ENCODE data around the gene CDK8. TPM values are rescaled to one million over a fixed set of nuclear protein-coding genes. Genes with fewer than 3 reads are reported as not detected.

CDK8 gene
- total RNA-seq, 1 donor from 2014 or later = 30.0 TPM

DNA sequence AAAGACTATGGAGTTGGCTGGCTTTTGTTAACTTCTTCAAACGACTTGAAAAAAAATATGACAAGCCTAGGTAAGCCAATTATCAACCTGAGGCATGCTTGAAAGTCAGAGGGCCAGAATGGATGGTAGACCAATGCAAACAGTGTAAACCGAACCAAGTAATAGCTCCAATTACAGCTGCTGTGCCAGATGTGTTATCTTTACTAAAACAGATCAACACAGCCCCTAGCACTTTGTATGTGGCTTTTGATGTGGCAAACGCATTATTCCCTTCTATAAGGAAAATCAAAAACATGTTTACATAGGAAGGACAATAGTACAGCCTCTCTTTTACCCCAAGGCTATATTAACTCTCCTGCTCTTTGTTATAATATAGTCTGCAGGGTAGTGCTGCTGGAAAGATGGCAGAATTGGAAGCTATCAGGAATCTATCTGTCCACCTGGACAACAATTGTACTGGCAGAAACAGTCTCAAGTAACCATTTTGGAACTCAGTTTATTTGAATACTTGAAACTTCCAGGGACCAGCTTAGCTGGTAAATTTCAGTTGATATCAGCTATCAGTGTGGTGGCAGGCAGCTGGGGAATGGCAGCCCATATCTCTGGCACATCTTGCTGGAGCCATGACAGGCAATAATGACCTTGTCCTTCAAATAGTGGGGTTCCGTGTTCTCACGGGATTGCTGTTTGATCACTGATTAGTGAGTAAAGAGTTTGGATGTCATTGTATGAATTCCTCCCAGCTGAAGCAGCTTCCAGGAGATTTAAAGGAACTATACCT, 159.2 kb downstream of the CDK8 start:
- TF ChIP-seq, protein P1, sequence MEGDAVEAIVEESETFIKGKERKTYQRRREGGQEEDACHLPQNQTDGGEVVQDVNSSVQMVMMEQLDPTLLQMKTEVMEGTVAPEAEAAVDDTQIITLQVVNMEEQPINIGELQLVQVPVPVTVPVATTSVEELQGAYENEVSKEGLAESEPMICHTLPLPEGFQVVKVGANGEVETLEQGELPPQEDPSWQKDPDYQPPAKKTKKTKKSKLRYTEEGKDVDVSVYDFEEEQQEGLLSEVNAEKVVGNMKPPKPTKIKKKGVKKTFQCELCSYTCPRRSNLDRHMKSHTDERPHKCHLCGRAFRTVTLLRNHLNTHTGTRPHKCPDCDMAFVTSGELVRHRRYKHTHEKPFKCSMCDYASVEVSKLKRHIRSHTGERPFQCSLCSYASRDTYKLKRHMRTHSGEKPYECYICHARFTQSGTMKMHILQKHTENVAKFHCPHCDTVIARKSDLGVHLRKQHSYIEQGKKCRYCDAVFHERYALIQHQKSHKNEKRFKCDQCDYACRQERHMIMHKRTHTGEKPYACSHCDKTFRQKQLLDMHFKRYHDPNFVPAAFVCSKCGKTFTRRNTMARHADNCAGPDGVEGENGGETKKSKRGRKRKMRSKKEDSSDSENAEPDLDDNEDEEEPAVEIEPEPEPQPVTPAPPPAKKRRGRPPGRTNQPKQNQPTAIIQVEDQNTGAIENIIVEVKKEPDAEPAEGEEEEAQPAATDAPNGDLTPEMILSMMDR (conservative IDR thresholded peaks at IDR 0.05) = no peak
- H3K36me3 Mint-ChIP-seq (ENCODE audit: low read depth) = peaks cover 13% of the 10 kb centered on the region
- H3K9me3 Mint-ChIP-seq = peaks cover 7% of the 10 kb centered on the region
- DNase-seq (ENCODE audit: low read depth, low spot score) = no peak
- peaks cover 7% of the 10 kb centered on the region for H3K4me1 Mint-ChIP-seq
- H3K4me3 Mint-ChIP-seq = no peak overlapping the region
- no peak overlapping the region for H3K27ac Mint-ChIP-seq (ENCODE audit: unreplicated experiment)
- H3K27me3 Mint-ChIP-seq (ENCODE audit: low read depth) = no peaks in the 10 kb centered on the region

- no peaks in the 10 kb centered on the region for H3K27me3 Mint-ChIP-seq (ENCODE audit: low read depth)
- H3K4me1 Mint-ChIP-seq = peaks cover 1% of the 10 kb centered on the region
- H3K4me3 Mint-ChIP-seq = no peak overlapping the region
- peaks cover 2% of the 10 kb centered on the region for H3K36me3 Mint-ChIP-seq (ENCODE audit: low read depth)
- peaks cover 2% of the 10 kb centered on the region for H3K9me3 Mint-ChIP-seq
- TF ChIP-seq, protein P1 (conservative IDR thresholded peaks at IDR 0.05) = no peak
- H3K27ac Mint-ChIP-seq (ENCODE audit: unreplicated experiment) = no peak overlapping the region
- DNase-seq (ENCODE audit: low read depth, low spot score) = no peak
Observed at GRCh38 chr13:26420282-26420960, 166.5 kb downstream of the CDK8 start.

DNA sequence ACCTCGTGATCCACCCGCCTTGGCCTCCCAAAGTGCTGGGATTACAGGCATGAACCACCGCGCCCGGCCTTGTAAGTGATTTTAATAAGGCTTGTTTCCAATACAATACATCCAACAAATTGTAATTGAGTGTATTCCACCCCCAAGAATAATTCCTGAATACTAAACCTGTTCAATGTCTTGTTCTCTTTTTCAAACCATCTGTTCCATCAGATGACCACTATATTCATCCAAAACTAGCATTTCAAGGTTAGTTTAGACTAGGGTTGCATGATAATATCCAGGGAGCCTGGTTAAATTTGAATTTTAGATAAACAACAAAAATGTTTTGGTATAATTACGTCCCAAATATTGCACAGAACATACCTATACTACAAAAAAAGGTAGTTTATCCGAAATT, 168.1 kb downstream of the CDK8 start:
- Mint-ChIP-seq H3K9me3 (peaks cover 2% of the 10 kb centered on the region), H3K36me3 (ENCODE audit: low read depth) (peaks cover 2% of the 10 kb centered on the region), H3K4me1 (peaks cover 3% of the 10 kb centered on the region), H3K27ac (ENCODE audit: unreplicated experiment) (no peak overlapping the region), H3K4me3 (no peak overlapping the region), H3K27me3 (ENCODE audit: low read depth) (no peaks in the 10 kb centered on the region)
- no peak for DNase-seq (ENCODE audit: low read depth, low spot score)
- TF ChIP-seq, protein P1 (conservative IDR thresholded peaks at IDR 0.05) = no peak

GRCh38 chr13:26423629-26424028, 169.7 kb downstream of the CDK8 start:
- H3K9me3 Mint-ChIP-seq = no peaks in the 10 kb centered on the region
- TF ChIP-seq, protein P1 (conservative IDR thresholded peaks at IDR 0.05) = no peak
- H3K4me3 Mint-ChIP-seq = no peak overlapping the region
- no peaks in the 10 kb centered on the region for H3K27me3 Mint-ChIP-seq (ENCODE audit: low read depth)
- peaks cover 3% of the 10 kb centered on the region for H3K4me1 Mint-ChIP-seq
- no peak for DNase-seq (ENCODE audit: low read depth, low spot score)
- no peaks in the 10 kb centered on the region for H3K36me3 Mint-ChIP-seq (ENCODE audit: low read depth)
- no peak overlapping the region for H3K27ac Mint-ChIP-seq (ENCODE audit: unreplicated experiment)

DNA sequence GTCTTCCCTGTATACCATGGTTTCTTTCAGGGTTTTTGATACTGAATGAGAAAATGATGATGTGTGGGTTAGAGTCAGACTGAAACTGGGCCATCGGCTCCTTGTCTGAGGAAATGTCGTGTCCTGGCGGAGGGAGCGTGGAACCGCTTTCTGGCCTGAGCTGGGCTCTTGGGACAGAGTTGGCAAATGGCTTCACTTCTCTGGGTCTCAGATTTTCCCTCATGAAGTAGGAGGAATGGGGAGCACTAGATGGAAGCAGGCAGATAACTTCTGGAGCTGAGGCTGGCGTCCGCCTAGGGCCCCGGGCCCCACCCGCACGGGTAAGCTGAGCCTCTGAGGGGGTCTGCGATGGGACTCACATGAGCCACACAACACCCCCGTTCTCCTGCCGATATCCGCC, 170.3 kb downstream of the CDK8 start:
- Mint-ChIP-seq H3K4me1 (peaks cover 3% of the 10 kb centered on the region), H3K36me3 (ENCODE audit: low read depth) (no peaks in the 10 kb centered on the region), H3K27ac (ENCODE audit: unreplicated experiment) (no peak overlapping the region), H3K4me3 (no peak overlapping the region), H3K9me3 (no peaks in the 10 kb centered on the region), H3K27me3 (ENCODE audit: low read depth) (no peaks in the 10 kb centered on the region)
- no peak for DNase-seq (ENCODE audit: low read depth, low spot score)
- TF ChIP-seq, protein P1 (conservative IDR thresholded peaks at IDR 0.05) = no peak

All from neural crest cell (in vitro differentiated cells).